B cell (primary cell): ENCODE results near the gene OAT.

Source experiments
- CTCF ChIP-seq: fragments of 200-600 bp; IDR thresholded peaks from one replicate; pipeline ENCODE4 v1.8.0; 2022; ENCODE audit warnings: antibody characterized with exemption, mild to moderate bottlenecking
- EZH2 ChIP-seq: IDR thresholded peaks from 2 replicates; pipeline ENCODE4 v1.6.1; 2012; ENCODE audit warnings: borderline replicate concordance, low read depth, mild to moderate bottlenecking, moderate library complexity, low read length; ENCODE audit not compliant: insufficient read depth, poor library complexity, severe bottlenecking

GRCh38 chr10:124356701-124357560 is 61.8 kb downstream of the OAT start:
- TF ChIP-seq CTCF (no peak), EZH2 (no peak)
